HEK293 (cell line): ENCODE results near the gene STK11.

ENCODE experiments used
- BCL11B ChIP-seq: fragments of 450-650 bp; formaldehyde crosslinking; IDR thresholded peaks from 2 replicates; pipeline ENCODE4 v1.5.1; 2016; ENCODE audit warnings: low read depth, missing biosample characterization, missing genetic modification characterization
- GLI2 ChIP-seq: fragments of 450-650 bp; formaldehyde crosslinking; IDR thresholded peaks from 2 replicates; pipeline ENCODE4; 2017; ENCODE audit warnings: missing biosample characterization, missing genetic modification characterization, low read depth, borderline replicate concordance
- GLIS2 ChIP-seq: fragments of 450-650 bp; formaldehyde crosslinking; IDR thresholded peaks from 2 replicates; pipeline ENCODE4 v1.5.1; 2016; ENCODE audit warnings: missing biosample characterization, missing genetic modification characterization
- KLF7 ChIP-seq: fragments of 450-650 bp; formaldehyde crosslinking; IDR thresholded peaks from 2 replicates; pipeline ENCODE4 v1.5.1; 2016; ENCODE audit warnings: missing biosample characterization, missing genetic modification characterization, borderline replicate concordance
- SP7 ChIP-seq: fragments of 450-650 bp; formaldehyde crosslinking; IDR thresholded peaks from 2 replicates; pipeline ENCODE4 v1.5.1; 2016; ENCODE audit warnings: missing biosample characterization, missing genetic modification characterization
- ZBTB21 ChIP-seq: fragments of 450-650 bp; formaldehyde crosslinking; IDR thresholded peaks from 2 replicates; pipeline ENCODE4 v1.5.1; 2017; ENCODE audit warnings: missing biosample characterization, missing genetic modification characterization
- ZBTB7A ChIP-seq: fragments of 450-650 bp; formaldehyde crosslinking; IDR thresholded peaks from 2 replicates; pipeline ENCODE4 v1.5.1; 2016; ENCODE audit warnings: low read depth, missing biosample characterization, missing genetic modification characterization
- ZEB2 ChIP-seq: fragments of 450-650 bp; formaldehyde crosslinking; IDR thresholded peaks from 2 replicates; pipeline ENCODE4 v1.5.1; 2016; ENCODE audit warnings: missing biosample characterization, missing genetic modification characterization
- ZNF10 ChIP-seq: fragments of 450-650 bp; formaldehyde crosslinking; IDR thresholded peaks from 2 replicates; pipeline ENCODE4 v1.5.1; 2017; ENCODE audit warnings: missing biosample characterization, missing genetic modification characterization
- ZNF157 ChIP-seq: fragments of 450-650 bp; formaldehyde crosslinking; IDR thresholded peaks from 2 replicates; pipeline ENCODE4 v1.5.1; 2016; ENCODE audit warnings: missing biosample characterization, missing genetic modification characterization
- ZNF174 ChIP-seq: fragments of 450-650 bp; formaldehyde crosslinking; IDR thresholded peaks from 2 replicates; pipeline ENCODE4 v1.5.0; 2017; ENCODE audit warnings: missing biosample characterization, mild to moderate bottlenecking, missing genetic modification characterization
- ZNF214 ChIP-seq: fragments of 450-650 bp; formaldehyde crosslinking; IDR thresholded peaks from 2 replicates; pipeline ENCODE4 v1.5.1; 2017; ENCODE audit warnings: missing biosample characterization, mild to moderate bottlenecking, missing genetic modification characterization, borderline replicate concordance
- ZNF311 ChIP-seq: fragments of 450-650 bp; formaldehyde crosslinking; IDR thresholded peaks from 2 replicates; pipeline ENCODE4 v1.5.1; 2017; ENCODE audit warnings: missing biosample characterization, missing genetic modification characterization, borderline replicate concordance
- ZNF354C ChIP-seq: fragments of 450-650 bp; formaldehyde crosslinking; IDR thresholded peaks from 2 replicates; pipeline ENCODE4 v1.5.1; 2016; ENCODE audit warnings: missing biosample characterization, missing genetic modification characterization, low read depth, borderline replicate concordance
- ZNF423 ChIP-seq: fragments of 450-650 bp; formaldehyde crosslinking; IDR thresholded peaks from 2 replicates; pipeline ENCODE4 v1.5.1; 2016; ENCODE audit warnings: missing biosample characterization, missing genetic modification characterization
- ZNF530 ChIP-seq: fragments of 450-650 bp; formaldehyde crosslinking; IDR thresholded peaks from 2 replicates; pipeline ENCODE4 v1.5.1; 2016; ENCODE audit warnings: low read depth, missing biosample characterization, missing genetic modification characterization
- ZNF548 ChIP-seq: fragments of 450-650 bp; formaldehyde crosslinking; IDR thresholded peaks from 2 replicates; pipeline ENCODE4 v1.5.1; 2016; ENCODE audit warnings: missing biosample characterization, missing genetic modification characterization
- ZNF571 ChIP-seq: fragments of 450-650 bp; formaldehyde crosslinking; IDR thresholded peaks from 2 replicates; pipeline ENCODE4 v1.5.0; 2017; ENCODE audit warnings: missing biosample characterization, missing genetic modification characterization
- ZNF776 ChIP-seq: fragments of 450-650 bp; formaldehyde crosslinking; IDR thresholded peaks from 2 replicates; pipeline ENCODE4 v1.5.0; 2017; ENCODE audit warnings: missing biosample characterization, missing genetic modification characterization, borderline replicate concordance
- ZNF777 ChIP-seq: fragments of 450-650 bp; formaldehyde crosslinking; IDR thresholded peaks from 2 replicates; pipeline ENCODE4 v1.5.1; 2017; ENCODE audit warnings: missing biosample characterization, missing genetic modification characterization, borderline replicate concordance
- TF ChIP-seq, protein P1 (sequence below): fragments of 450-650 bp; formaldehyde crosslinking; IDR thresholded peaks from 2 replicates; pipeline ENCODE4 v1.5.1; 2016; ENCODE audit warnings: missing biosample characterization, missing genetic modification characterization
- TF ChIP-seq, protein P2 (sequence below): IDR thresholded peaks from 2 replicates; pipeline ENCODE4 v1.6.1; 2011; ENCODE audit warnings: mild to moderate bottlenecking, low read depth, low read length, borderline replicate concordance
- TF ChIP-seq, protein P3 (sequence below): fragments of 450-650 bp; formaldehyde crosslinking; IDR thresholded peaks from 2 replicates; pipeline ENCODE4 v1.5.1; 2016; ENCODE audit warnings: missing biosample characterization, missing genetic modification characterization
- TF ChIP-seq, protein P4 (sequence below): fragments of 450-650 bp; formaldehyde crosslinking; IDR thresholded peaks from 2 replicates; pipeline ENCODE4 v1.5.1; 2016; ENCODE audit warnings: missing biosample characterization, missing genetic modification characterization
- TF ChIP-seq, protein P5 (sequence below): fragments of 450-650 bp; formaldehyde crosslinking; IDR thresholded peaks from 2 replicates; pipeline ENCODE4 v1.5.1; 2016; ENCODE audit warnings: missing biosample characterization, missing genetic modification characterization
- TF ChIP-seq, protein P6 (sequence below): fragments of 450-650 bp; formaldehyde crosslinking; IDR thresholded peaks from 2 replicates; pipeline ENCODE4 v1.5.1; 2016; ENCODE audit warnings: missing biosample characterization, missing genetic modification characterization, low read depth
- TF ChIP-seq, protein P7 (sequence below): fragments of 450-650 bp; formaldehyde crosslinking; IDR thresholded peaks from 2 replicates; pipeline ENCODE4 v1.5.1; 2017; ENCODE audit warnings: missing biosample characterization, missing genetic modification characterization

STK11 gene

DNA sequence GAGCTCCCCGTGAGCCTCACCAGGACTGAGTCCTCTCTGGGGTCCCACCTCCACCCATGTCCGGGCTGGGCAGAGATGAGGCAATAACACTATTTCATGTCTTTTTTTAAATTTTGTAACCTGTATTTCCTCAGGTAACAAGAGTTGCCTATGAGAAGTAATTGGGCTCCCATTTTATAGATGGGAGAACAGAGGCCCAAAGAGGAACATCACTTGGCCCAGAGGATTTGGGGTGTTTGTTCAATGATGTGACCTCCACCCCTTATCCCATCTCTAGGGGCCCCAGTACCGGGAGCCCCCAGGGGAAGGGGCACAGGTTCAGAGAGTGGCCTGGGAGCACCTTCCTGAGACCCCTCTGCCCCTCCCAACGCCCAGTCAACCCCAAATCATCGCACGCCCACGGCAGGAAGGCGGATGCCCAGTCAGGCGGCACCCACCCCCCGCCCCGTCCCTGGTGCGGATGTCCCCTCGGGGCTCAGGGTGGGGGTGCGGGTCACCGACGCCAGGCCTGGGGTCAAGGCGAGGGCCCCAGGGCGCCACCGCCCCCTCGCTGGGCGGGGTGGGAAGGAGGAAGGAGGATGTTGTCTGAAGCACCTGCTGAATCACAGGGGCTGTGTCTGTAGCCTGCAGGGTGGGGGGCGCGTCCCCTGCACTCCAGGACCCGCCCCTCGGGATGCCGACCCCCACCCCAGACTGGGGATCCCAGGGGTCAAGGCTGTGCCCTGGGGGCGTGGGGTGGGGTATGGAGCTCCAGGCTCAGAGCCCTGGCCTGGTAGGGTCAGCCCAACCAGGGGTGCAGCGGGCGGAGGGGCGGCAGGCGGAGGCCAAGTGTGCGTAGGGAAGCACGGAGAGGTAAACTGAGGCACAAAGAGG, 54.5 kb downstream of the STK11 start (continued):
- TF ChIP-seq, protein P1, sequence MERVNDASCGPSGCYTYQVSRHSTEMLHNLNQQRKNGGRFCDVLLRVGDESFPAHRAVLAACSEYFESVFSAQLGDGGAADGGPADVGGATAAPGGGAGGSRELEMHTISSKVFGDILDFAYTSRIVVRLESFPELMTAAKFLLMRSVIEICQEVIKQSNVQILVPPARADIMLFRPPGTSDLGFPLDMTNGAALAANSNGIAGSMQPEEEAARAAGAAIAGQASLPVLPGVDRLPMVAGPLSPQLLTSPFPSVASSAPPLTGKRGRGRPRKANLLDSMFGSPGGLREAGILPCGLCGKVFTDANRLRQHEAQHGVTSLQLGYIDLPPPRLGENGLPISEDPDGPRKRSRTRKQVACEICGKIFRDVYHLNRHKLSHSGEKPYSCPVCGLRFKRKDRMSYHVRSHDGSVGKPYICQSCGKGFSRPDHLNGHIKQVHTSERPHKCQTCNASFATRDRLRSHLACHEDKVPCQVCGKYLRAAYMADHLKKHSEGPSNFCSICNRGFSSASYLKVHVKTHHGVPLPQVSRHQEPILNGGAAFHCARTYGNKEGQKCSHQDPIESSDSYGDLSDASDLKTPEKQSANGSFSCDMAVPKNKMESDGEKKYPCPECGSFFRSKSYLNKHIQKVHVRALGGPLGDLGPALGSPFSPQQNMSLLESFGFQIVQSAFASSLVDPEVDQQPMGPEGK = no peak
- TF ChIP-seq, protein P2, sequence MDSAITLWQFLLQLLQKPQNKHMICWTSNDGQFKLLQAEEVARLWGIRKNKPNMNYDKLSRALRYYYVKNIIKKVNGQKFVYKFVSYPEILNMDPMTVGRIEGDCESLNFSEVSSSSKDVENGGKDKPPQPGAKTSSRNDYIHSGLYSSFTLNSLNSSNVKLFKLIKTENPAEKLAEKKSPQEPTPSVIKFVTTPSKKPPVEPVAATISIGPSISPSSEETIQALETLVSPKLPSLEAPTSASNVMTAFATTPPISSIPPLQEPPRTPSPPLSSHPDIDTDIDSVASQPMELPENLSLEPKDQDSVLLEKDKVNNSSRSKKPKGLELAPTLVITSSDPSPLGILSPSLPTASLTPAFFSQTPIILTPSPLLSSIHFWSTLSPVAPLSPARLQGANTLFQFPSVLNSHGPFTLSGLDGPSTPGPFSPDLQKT = no peak
- TF ChIP-seq SP7 (tag by site-specific recombination) (no peak), ZNF354C (no peak), ZBTB21 (tag by site-specific recombination) (no peak), ZNF776 (tag by site-specific recombination) (no peak), BCL11B (tag by site-specific recombination) (peak; percentile 88), GLIS2 (peak; percentile 93), ZNF174 (tag by site-specific recombination) (no peak), GLI2 (tag by site-specific recombination) (no peak), ZNF571 (tag by site-specific recombination) (no peak), ZEB2 (tag by site-specific recombination) (peak; percentile 28), KLF7 (tag by site-specific recombination) (peak; percentile 55; the same call in 1 of the 2 replicates), ZNF157 (no peak), ZNF530 (tag by site-specific recombination) (no peak), ZNF214 (tag by site-specific recombination) (no peak), ZBTB7A (peak; percentile 85; the same call in 1 of the 2 replicates), ZNF423 (tag by site-specific recombination) (peak; percentile 59), ZNF548 (tag by site-specific recombination) (no peak), ZNF311 (tag by site-specific recombination) (no peak), ZNF777 (no peak), ZNF10 (tag by site-specific recombination) (no peak; the same call in 1 of the 2 replicates)
- TF ChIP-seq, protein P3, sequence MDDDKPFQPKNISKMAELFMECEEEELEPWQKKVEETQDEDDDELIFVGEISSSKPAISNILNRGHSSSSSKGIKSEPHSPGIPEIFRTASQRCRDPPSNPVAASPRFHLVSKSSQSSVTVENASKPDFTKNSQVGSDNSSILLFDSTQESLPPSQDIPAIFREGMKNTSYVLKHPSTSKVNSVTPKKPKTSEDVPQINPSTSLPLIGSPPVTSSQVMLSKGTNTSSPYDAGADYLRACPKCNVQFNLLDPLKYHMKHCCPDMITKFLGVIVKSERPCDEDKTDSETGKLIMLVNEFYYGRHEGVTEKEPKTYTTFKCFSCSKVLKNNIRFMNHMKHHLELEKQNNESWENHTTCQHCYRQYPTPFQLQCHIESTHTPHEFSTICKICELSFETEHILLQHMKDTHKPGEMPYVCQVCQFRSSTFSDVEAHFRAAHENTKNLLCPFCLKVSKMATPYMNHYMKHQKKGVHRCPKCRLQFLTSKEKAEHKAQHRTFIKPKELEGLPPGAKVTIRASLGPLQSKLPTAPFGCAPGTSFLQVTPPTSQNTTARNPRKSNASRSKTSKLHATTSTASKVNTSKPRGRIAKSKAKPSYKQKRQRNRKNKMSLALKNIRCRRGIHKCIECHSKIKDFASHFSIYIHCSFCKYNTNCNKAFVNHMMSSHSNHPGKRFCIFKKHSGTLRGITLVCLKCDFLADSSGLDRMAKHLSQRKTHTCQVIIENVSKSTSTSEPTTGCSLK (tag by site-specific recombination) = no peak
- TF ChIP-seq, protein P4, sequence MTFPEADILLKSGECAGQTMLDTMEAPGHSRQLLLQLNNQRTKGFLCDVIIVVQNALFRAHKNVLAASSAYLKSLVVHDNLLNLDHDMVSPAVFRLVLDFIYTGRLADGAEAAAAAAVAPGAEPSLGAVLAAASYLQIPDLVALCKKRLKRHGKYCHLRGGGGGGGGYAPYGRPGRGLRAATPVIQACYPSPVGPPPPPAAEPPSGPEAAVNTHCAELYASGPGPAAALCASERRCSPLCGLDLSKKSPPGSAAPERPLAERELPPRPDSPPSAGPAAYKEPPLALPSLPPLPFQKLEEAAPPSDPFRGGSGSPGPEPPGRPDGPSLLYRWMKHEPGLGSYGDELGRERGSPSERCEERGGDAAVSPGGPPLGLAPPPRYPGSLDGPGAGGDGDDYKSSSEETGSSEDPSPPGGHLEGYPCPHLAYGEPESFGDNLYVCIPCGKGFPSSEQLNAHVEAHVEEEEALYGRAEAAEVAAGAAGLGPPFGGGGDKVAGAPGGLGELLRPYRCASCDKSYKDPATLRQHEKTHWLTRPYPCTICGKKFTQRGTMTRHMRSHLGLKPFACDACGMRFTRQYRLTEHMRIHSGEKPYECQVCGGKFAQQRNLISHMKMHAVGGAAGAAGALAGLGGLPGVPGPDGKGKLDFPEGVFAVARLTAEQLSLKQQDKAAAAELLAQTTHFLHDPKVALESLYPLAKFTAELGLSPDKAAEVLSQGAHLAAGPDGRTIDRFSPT (tag by site-specific recombination) = peak; percentile 68; the same call in 1 of the 2 replicates
- TF ChIP-seq, protein P5, sequence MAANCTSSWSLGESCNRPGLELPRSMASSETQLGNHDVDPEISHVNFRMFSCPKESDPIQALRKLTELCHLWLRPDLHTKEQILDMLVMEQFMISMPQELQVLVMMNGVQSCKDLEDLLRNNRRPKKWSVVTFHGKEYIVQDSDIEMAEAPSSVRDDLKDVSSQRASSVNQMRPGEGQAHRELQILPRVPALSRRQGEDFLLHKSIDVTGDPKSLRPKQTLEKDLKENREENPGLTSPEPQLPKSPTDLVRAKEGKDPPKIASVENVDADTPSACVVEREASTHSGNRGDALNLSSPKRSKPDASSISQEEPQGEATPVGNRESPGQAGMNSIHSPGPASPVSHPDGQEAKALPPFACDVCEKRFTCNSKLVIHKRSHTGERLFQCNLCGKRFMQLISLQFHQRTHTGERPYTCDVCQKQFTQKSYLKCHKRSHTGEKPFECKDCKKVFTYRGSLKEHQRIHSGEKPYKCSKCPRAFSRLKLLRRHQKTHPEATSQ (tag by site-specific recombination) = no peak
- TF ChIP-seq, protein P6, sequence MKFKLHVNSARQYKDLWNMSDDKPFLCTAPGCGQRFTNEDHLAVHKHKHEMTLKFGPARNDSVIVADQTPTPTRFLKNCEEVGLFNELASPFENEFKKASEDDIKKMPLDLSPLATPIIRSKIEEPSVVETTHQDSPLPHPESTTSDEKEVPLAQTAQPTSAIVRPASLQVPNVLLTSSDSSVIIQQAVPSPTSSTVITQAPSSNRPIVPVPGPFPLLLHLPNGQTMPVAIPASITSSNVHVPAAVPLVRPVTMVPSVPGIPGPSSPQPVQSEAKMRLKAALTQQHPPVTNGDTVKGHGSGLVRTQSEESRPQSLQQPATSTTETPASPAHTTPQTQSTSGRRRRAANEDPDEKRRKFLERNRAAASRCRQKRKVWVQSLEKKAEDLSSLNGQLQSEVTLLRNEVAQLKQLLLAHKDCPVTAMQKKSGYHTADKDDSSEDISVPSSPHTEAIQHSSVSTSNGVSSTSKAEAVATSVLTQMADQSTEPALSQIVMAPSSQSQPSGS (tag by site-specific recombination) = no peak
- TF ChIP-seq, protein P7, sequence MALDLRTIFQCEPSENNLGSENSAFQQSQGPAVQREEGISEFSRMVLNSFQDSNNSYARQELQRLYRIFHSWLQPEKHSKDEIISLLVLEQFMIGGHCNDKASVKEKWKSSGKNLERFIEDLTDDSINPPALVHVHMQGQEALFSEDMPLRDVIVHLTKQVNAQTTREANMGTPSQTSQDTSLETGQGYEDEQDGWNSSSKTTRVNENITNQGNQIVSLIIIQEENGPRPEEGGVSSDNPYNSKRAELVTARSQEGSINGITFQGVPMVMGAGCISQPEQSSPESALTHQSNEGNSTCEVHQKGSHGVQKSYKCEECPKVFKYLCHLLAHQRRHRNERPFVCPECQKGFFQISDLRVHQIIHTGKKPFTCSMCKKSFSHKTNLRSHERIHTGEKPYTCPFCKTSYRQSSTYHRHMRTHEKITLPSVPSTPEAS (tag by site-specific recombination) = no peak
